ENCODE measurements around the gene DMD.
"Not testable (repeated sequence)": the region's sequence is repeated elsewhere in the genome, so short reads cannot be mapped to it uniquely, and the experiment has no call there.

DMD gene

GRCh38 chrX:31934842-31935370, 1276.4 kb downstream of the DMD start:
- DNase-seq = no peak

DNA sequence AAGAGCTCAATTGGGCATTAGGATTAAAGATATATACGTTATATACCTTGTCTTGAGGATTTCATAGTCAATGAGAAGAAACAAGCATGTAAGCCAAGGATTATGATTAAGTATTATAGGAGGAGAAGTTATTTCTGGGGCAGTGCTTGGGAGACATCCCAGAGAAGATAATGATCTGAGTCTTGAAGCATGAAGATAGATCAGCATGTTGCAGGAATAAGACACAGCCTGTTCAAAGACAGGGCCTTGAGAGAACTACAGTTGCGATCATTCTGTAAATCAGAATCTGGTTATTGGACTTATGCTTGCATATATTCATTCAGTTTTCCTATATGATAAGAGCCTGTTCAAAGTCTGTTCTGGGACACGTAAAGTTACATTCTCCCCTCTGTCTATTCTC, 1277.3 kb downstream of the DMD start:
- DNase-seq = no peak

DNA sequence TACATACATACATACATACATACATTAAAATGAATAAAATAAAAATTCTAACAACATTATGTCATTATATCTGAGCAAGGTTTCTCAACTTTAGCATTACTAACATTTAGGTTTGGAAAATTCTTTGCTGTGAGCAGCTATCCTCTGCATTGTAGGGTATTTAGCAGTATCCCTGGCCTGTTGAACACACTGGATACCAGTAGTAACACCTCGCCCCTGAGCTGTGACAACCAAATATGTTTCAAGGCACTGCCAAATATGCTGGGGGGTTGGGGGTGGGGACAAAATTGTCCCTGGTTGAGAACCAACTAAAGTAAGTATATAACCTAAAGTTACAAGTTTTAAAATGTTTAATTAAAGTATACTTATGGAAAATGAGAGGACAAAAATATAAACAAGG, 1278.6 kb downstream of the DMD start:
- no peak for DNase-seq

- not testable (repeated sequence) for DNase-seq
Observed at GRCh38 chrX:31932320-31932719, 1279.0 kb downstream of the DMD start.

- no peak for DNase-seq
Observed at GRCh38 chrX:31931225-31931624, 1280.1 kb downstream of the DMD start.

GRCh38 chrX:31929366-31929765, 1282.0 kb downstream of the DMD start:
- DNase-seq = no peak

DNA sequence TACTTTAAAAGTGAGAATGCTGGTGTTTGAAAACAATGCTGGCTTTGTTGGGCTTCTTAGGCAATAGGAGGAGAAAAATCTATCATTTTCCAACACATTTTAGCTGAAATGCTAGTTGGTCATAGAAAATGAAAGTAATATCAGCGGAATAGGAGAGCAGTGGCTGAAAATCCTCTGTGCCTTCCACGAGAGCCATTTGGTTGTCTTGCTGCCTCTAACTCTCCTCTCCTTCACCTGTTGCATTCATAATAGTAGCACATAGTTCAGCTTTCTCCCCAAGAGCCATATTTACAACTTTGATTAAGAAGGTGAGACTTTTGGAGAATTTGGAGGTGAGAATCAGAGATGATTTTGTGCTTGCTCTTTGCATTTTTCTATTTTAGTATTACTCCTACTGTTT, 1290.1 kb downstream of the DMD start:
- no peak for DNase-seq

GRCh38 chrX:31909850-31910572, 1301.3 kb downstream of the DMD start:
- no peak for DNase-seq

DNA sequence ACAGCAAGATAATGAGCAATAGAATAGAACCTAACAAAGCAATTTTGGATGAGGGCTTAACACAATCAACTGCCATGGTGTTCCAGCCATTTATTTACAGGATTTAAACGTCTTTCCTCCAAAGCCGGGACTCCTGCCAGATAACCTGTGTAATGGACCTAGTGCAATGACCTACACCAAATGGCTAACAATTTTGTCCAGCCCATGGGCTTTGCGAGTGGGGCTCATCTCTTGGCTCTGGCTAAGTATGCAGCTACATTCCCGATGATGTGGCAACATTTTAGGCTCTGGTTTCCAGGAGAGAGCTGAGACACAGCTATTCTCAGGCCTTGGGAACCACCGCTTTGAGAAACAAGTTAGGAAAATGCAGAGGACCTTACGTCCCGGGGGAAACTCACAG, 1317.2 kb downstream of the DMD start:
- DNase-seq = no peak

DNA sequence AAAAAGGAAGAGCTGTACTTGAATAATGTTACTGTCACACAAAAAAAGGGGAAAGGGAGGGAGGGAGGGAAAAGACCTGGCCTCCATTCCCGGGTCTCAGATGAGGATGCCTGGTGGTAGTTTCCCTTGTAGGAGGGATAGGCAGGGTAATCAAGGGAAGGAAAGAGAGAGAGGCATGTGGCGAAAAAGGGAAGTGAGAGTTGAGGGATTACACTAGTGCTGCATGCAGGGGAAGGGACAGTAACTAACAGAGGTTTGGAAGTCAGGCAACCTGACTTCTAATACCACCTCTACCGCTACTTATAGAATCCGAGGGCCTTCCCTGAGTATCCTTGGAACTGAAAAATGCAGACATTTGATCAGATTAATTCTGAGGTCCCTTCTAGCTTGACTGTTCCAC, 1317.8 kb downstream of the DMD start:
- no peak for DNase-seq

GRCh38 chrX:31889088-31889487, 1322.3 kb downstream of the DMD start:
- no peak for DNase-seq

- DNase-seq = no peak
Observed at GRCh38 chrX:31884535-31884934, 1326.8 kb downstream of the DMD start.

- DNase-seq = no peak
Observed at GRCh38 chrX:31872007-31872406, 1339.3 kb downstream of the DMD start.

DNA sequence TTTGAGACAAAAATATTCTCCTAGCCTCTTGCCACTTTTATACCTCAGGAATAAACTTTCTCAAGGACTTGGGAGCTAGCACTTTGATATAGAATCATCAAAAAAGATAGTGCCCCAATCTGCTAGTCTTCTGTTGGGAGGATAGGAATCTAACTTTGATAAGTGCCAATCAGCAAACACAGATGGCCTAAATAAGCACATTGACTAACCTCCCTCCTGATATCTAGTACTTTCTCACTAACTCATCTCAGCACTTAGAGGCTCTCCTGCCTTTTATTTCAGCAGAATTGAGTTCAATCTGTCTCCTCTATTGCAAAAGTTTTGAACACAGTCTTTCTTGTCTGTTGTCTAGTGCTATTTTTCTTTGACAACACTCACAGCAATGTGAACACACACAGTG, 1341.1 kb downstream of the DMD start:
- no peak for DNase-seq

- no peak for DNase-seq
Observed at GRCh38 chrX:31860686-31861085, 1350.7 kb downstream of the DMD start.

GRCh38 chrX:31858915-31859314, 1352.4 kb downstream of the DMD start:
- DNase-seq = no peak

GRCh38 chrX:31854716-31855115, 1356.6 kb downstream of the DMD start:
- DNase-seq = no peak

GRCh38 chrX:31851761-31852160, 1359.6 kb downstream of the DMD start:
- DNase-seq = no peak

DNA sequence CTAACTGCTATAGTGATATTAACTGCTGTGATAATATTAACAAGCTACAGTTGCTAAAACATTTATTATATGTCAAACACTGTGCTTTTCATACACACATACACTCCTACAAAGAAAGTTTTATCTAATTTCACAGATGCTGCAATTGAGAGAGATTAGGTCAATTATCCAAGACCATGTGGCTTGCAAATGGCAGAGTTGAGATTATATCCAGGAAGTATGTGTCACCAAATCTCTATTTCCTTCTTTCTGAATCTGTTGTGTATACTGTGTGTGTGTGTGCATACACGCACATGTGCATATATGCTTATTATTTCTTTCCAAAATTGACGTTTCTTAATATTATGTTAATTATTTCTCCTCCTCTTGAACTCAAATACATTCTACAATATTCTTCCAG, 1363.6 kb downstream of the DMD start:
- no peak for DNase-seq

- DNase-seq = no peak
Observed at GRCh38 chrX:31845003-31845402, 1366.3 kb downstream of the DMD start.

- no peak for DNase-seq
Observed at GRCh38 chrX:31838617-31839016, 1372.7 kb downstream of the DMD start.

DNA sequence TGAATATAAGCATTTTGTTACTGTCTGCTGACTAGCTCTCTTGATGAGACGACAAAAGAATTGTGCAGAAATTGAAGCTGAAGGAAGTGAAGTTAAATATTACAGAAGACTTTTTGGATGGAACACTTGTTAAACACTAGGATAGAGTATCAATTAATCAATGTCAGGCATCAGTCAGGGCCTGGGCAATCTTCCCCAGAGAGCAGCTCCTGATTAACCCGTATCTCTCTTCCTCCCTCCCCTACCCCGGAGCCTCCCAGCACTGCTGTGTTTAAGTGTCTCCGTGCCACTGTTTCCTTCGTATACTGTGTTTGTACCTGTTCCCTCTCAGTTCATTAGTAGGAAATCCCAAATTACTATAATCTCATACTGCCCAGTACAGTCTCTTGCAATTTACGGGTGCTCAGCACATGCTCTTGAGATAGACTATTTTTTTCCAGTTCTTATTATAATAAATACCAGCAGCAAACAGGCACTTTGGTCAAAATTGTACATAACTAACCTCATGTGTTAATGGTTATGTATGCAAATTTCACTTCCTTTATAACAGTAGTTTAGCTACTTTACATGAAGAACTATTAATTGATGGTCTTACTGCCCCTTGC, 1373.8 kb downstream of the DMD start:
- no peak for DNase-seq

GRCh38 chrX:31836479-31836878, 1374.9 kb downstream of the DMD start:
- no peak for DNase-seq

DNA sequence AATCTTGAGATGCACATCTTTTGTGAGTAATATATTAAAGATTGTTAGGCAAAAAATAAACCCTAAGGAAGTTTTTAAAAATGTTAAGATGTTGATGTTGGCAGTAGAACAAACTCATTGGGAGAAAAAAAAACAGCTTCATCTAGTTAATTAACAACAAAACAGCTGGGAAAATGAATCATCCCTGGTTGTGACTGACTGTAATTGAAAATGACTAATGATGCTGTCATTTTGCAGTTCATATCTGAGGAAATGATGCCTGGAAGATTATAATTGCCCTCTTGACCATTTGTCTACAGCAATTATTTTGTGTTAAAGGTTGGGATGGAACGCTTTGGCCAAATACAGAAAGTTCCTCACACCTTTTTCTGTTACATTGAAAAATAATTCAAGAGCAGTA, 1379.1 kb downstream of the DMD start:
- DNase-seq = no peak

All from stimulated activated CD4-positive, alpha-beta T cell treated with anti-CD3 and anti-CD28 coated beads, Interleukin-2, amount 100 ng/mL, for 24 hours (primary cell).